Calu3 (cell line): Measurements from ENCODE around the gene INF2. TPM values are rescaled to one million over a fixed set of nuclear protein-coding genes. Genes with fewer than 3 reads are reported as not detected.

Experiments
- BruUV-seq: library from RNA; stranded (reverse); fragments of 400-500 nt; replicated peaks from 2 replicates; lab custom pipeline; 2021; lab: Mats Ljungman, UMichigan
- CTCF ChIA-PET: fragments of 300-600 bp; sonication (Branson Sonifier 250); formaldehyde crosslinking; loops from one replicate; lab custom pipeline; 2022; ENCODE audit warnings: antibody characterized with exemption; lab: Charles Lee
- DNase-seq: peaks from one replicate; pipeline ENCODE4 v3.0.0; 2022
- H3K27ac Mint-ChIP-seq: one replicate; pipeline ENCODE4 v1.8.0; 2022; ENCODE audit warnings: mixed read lengths; ENCODE audit not compliant: unreplicated experiment
- H3K27me3 Mint-ChIP-seq: one replicate; pipeline ENCODE4 v1.8.0; 2022; ENCODE audit warnings: mixed read lengths; ENCODE audit not compliant: unreplicated experiment
- H3K36me3 Mint-ChIP-seq: one replicate; pipeline ENCODE4 v1.8.0; 2022; ENCODE audit warnings: mild to moderate bottlenecking, moderate library complexity, mixed read lengths; ENCODE audit not compliant: insufficient read depth, unreplicated experiment
- H3K4me1 Mint-ChIP-seq: one replicate; pipeline ENCODE4 v1.8.0; 2022; ENCODE audit warnings: mild to moderate bottlenecking, low read depth, mixed read lengths; ENCODE audit not compliant: unreplicated experiment
- H3K4me3 Mint-ChIP-seq: one replicate; pipeline ENCODE4 v1.8.0; 2022; ENCODE audit warnings: mild to moderate bottlenecking, low read depth, moderate library complexity, mixed read lengths; ENCODE audit not compliant: unreplicated experiment
- H3K9me3 Mint-ChIP-seq: one replicate; pipeline ENCODE4 v1.8.0; 2022; ENCODE audit warnings: low read depth, mixed read lengths; ENCODE audit not compliant: unreplicated experiment
- intact Hi-C: fragments of 100-400 bp; cut with micrococcal nuclease; formaldehyde crosslinking; loops from one replicate; pipeline ENCODE4 v1.10.0; 2022; ENCODE audit not compliant: unreplicated experiment
- total RNA-seq: library from RNA; stranded (reverse); gene quantifications from 2 replicates; pipeline ENCODE4 v1.2.3, GENCODE V29; 2022
- TF ChIP-seq, protein P1 (sequence below): fragments of 200-600 bp; IDR thresholded peaks from one replicate; pipeline ENCODE4 v1.8.0; 2022; ENCODE audit warnings: antibody characterized with exemption; ENCODE audit not compliant: unreplicated experiment

Gene INF2
- total RNA-seq, 1 experiment from 2014 or later: 208 TPM

DNA sequence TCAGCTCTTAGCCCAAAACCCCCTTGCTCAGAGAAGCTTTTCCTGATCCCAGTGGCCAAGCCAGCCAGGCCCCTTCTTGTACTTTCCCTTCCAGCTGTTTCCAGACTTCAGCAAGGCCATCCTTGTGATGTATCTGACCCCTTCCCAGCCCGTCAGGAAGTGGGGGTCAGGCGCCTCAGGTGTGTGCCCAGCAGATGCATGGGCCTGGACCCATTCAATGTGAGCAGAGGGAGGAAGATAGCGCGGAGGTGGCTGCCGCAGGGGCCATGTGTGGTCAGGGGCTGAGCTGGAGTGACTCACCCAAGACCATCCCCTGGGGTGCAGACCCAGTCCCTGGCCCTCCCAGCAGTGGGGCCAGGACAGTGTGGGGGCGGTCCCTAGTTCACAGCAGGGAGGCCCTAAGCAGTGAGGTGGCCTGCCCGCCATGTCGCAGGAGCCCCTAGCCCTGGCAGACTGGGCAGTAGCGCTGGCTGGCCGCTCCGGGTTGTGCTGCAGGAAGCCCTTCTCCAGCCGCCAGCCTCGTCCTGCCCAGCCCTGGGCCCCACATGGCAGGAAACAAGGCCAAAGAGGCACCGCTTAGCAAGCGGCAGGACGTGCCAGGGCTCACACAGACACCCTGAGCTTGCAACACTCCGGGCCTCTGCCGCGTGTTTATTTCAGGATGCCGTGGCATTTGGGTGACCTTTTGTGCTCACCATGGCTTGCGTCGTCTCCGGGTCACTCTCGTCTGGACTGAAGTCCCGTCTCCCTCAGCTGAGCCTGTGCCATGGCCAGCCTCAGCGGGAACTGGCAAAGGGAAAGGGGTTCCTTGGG, 46.6 kb downstream of the INF2 start:
- CTCF ChIA-PET: interaction anchor here (0.6 kb wide), 1 partner anchor 85 kb away, joined by 3 read pairs; no protein-coding TSS in a partner anchor
- BruUV-seq: no TSS peak
- H3K9me3 Mint-ChIP-seq: no peaks in the 10 kb centered on the region
- H3K27ac Mint-ChIP-seq: no peak overlapping the region
- no peaks in the 10 kb centered on the region for H3K27me3 Mint-ChIP-seq
- no peak for DNase-seq
- H3K4me1 Mint-ChIP-seq: no peaks in the 10 kb centered on the region
- intact Hi-C loops: no loop called here
- H3K36me3 Mint-ChIP-seq: peaks cover 5% of the 10 kb centered on the region
- TF ChIP-seq, protein P1, sequence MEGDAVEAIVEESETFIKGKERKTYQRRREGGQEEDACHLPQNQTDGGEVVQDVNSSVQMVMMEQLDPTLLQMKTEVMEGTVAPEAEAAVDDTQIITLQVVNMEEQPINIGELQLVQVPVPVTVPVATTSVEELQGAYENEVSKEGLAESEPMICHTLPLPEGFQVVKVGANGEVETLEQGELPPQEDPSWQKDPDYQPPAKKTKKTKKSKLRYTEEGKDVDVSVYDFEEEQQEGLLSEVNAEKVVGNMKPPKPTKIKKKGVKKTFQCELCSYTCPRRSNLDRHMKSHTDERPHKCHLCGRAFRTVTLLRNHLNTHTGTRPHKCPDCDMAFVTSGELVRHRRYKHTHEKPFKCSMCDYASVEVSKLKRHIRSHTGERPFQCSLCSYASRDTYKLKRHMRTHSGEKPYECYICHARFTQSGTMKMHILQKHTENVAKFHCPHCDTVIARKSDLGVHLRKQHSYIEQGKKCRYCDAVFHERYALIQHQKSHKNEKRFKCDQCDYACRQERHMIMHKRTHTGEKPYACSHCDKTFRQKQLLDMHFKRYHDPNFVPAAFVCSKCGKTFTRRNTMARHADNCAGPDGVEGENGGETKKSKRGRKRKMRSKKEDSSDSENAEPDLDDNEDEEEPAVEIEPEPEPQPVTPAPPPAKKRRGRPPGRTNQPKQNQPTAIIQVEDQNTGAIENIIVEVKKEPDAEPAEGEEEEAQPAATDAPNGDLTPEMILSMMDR: no peak
- H3K4me3 Mint-ChIP-seq: no peak overlapping the region

DNA sequence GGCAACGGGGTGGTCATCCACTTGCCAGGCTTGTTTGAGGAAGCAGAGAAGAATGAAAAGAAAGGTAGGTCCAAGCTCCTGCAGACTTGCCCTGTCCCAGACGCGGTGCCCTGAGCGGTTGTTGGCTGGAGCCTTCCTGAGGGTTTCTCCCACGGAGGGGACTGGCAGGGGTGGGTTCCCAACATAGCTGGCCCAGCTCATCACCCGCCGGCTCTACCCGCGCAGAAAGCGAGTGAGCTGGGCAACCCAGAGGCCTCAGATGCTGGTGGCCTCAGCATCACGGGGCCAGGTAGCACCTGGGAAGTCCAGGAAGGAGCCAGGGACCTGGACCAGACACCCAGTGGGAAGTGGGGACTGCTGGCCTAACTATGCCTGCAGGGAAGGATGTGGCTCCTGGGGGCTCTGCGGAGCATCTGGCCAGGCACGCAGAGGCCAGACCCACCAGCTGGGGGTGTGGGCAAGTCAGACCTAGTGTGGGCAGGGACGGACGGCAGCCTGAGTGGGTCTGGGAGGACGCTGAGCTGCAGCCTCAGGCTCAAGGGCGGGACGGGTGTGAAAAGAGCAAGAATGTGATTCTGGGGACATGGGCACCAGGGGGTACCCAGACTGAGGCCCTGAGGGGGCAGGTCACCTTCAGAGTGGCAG, 49.1 kb downstream of the INF2 start:
- Mint-ChIP-seq H3K4me1 (no peaks in the 10 kb centered on the region), H3K9me3 (no peaks in the 10 kb centered on the region), H3K4me3 (no peak overlapping the region), H3K36me3 (no peaks in the 10 kb centered on the region), H3K27me3 (no peaks in the 10 kb centered on the region), H3K27ac (no peak overlapping the region)
- TF ChIP-seq, protein P1: no peak
- CTCF ChIA-PET: no interaction called here
- DNase-seq: no peak
- intact Hi-C loops: no loop called here
- BruUV-seq: no TSS peak

DNA sequence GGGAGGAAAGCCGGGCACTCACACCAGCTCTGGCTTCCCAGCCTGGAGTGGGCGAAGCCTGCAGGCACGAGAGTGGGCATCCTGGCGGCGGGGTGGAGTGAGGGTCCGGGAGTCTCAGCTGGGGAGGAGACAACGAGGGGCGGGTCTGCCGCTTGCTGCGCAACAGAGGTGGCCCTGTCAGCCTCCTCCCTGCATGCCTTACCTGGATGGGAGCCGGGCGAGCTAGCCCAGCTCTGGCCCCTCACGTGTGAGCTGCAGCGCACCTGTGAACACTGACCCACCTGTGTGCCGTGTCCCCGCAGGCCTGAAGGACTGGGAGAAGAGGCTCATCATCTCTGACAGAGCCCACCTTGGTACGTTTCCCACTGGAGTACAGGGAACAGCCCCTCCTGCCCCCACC, 49.6 kb downstream of the INF2 start:
- no peaks in the 10 kb centered on the region for H3K4me1 Mint-ChIP-seq
- no peaks in the 10 kb centered on the region for H3K9me3 Mint-ChIP-seq
- CTCF ChIA-PET: no interaction called here
- no peaks in the 10 kb centered on the region for H3K36me3 Mint-ChIP-seq
- intact Hi-C loops: no loop called here
- no peak for DNase-seq
- TF ChIP-seq, protein P1: no peak
- H3K4me3 Mint-ChIP-seq: no peak overlapping the region
- no peak overlapping the region for H3K27ac Mint-ChIP-seq
- no TSS peak for BruUV-seq
- H3K27me3 Mint-ChIP-seq: no peaks in the 10 kb centered on the region

GRCh38 chr14:104739546-104740516, 50.4 kb downstream of the INF2 start:
- DNase-seq: no peak
- Mint-ChIP-seq H3K27ac (no peak overlapping the region), H3K27me3 (no peaks in the 10 kb centered on the region), H3K36me3 (no peaks in the 10 kb centered on the region), H3K9me3 (no peaks in the 10 kb centered on the region), H3K4me1 (no peaks in the 10 kb centered on the region), H3K4me3 (no peak overlapping the region)
- TF ChIP-seq, protein P1: no peak
- CTCF ChIA-PET: no interaction called here
- intact Hi-C loops: no loop called here
- BruUV-seq: no TSS peak
